CD14-positive monocyte (primary cell): ENCODE data around the gene WNT5B. TPM values are rescaled to one million over a fixed set of nuclear protein-coding genes. Genes with fewer than 3 reads are reported as not detected.

ENCODE experiments used
- DNase-seq, 3 donors: peaks; one replicate each; pipeline ENCODE4 v3.0.0-alpha.2; 2011 to 2022
- H2AFZ ChIP-seq: 2 replicates; pipeline ENCODE4 v1.6.0; 2012; ENCODE audit warnings: mild to moderate bottlenecking, low read depth, low read length, inconsistent platforms; ENCODE audit not compliant: insufficient read depth, poor library complexity, severe bottlenecking
- H3K27ac ChIP-seq, 2 donors: 1 replicate in 1 of 2; 2 replicates in 1 of 2; pipeline ENCODE4 v1.5.1; 2012 to 2013; ENCODE audit warnings: low read length in 2 of 2, control low read depth in 1 of 2, inconsistent platforms in 1 of 2, low read depth in 1 of 2, mild to moderate bottlenecking in 1 of 2
- H3K27me3 ChIP-seq, 2 donors: one replicate each; pipeline versions ENCODE4 v1.6.0 to v1.6.1; 2011 to 2013; ENCODE audit warnings: low read length in 2 of 2; ENCODE audit not compliant: control insufficient read depth in 2 of 2, insufficient read depth in 2 of 2
- H3K36me3 ChIP-seq, 2 donors: replicated peaks in 1 of 2; 1 replicate in 1 of 2; 2 replicates in 1 of 2; pipeline versions ENCODE4 v1.5.1 to v1.6.1; 2012 to 2013; ENCODE audit warnings: low read length in 2 of 2, control low read depth in 1 of 2, inconsistent platforms in 1 of 2, mild to moderate bottlenecking in 1 of 2; ENCODE audit not compliant: insufficient read depth in 2 of 2, control insufficient read depth in 1 of 2
- H3K4me1 ChIP-seq, 2 donors: 1 replicate in 1 of 2; 2 replicates in 1 of 2; pipeline versions ENCODE4 v1.5.1 to v1.6.1; 2012 to 2013; ENCODE audit warnings: low read length in 2 of 2, control low read depth in 1 of 2, inconsistent platforms in 1 of 2, mild to moderate bottlenecking in 1 of 2, moderate library complexity in 1 of 2; ENCODE audit not compliant: insufficient read depth in 2 of 2, control insufficient read depth in 1 of 2
- H3K4me2 ChIP-seq: replicated peaks from 2 replicates; pipeline ENCODE3; 2012; ENCODE audit warnings: low read length, moderate library complexity, mild to moderate bottlenecking; ENCODE audit not compliant: poor library complexity, severe bottlenecking; ENCODE audit errors: extremely low read depth
- H3K4me3 ChIP-seq, 3 experiments: fragments of 200-600 bp in 1 of 3; sonication (generic) in 1 of 3; replicated peaks in 1 of 3; 1 replicate in 2 of 3; 2 replicates in 1 of 3; pipeline ENCODE4 v1.5.1; 2011 to 2013; ENCODE audit warnings: low read length in 3 of 3, mild to moderate bottlenecking in 3 of 3, control low read depth in 2 of 3, low read depth in 2 of 3, inconsistent platforms in 1 of 3, moderate library complexity in 1 of 3
- H3K79me2 ChIP-seq: 2 replicates; pipeline ENCODE4 v1.6.0; 2012; ENCODE audit warnings: mild to moderate bottlenecking, control low read depth, inconsistent platforms, low read length, moderate library complexity; ENCODE audit not compliant: insufficient read depth
- H3K9ac ChIP-seq: 2 replicates; pipeline ENCODE4 v1.6.0; 2017; ENCODE audit warnings: low read length, mild to moderate bottlenecking; ENCODE audit not compliant: insufficient read depth, poor library complexity, severe bottlenecking
- H3K9me3 ChIP-seq, 2 donors: replicated peaks in 1 of 2; 1 replicate in 1 of 2; 2 replicates in 1 of 2; pipeline versions ENCODE4 v1.5.1 to v1.6.1; 2012 to 2013; ENCODE audit warnings: low read length in 2 of 2, control low read depth in 1 of 2; ENCODE audit not compliant: control insufficient read depth in 1 of 2, insufficient read depth in 1 of 2
- H4K20me1 ChIP-seq: 2 replicates; pipeline ENCODE4 v1.6.0; 2012; ENCODE audit warnings: mild to moderate bottlenecking, low read length, control low read depth, moderate library complexity; ENCODE audit not compliant: insufficient read depth
- H3K27ac Mint-ChIP-seq, 7 donors: one replicate each; pipeline ENCODE4 v1.8.0; 2020; ENCODE audit warnings: mild to moderate bottlenecking in 7 of 7, mixed read lengths in 7 of 7, moderate library complexity in 6 of 7, inconsistent platforms in 2 of 7
- H3K27me3 Mint-ChIP-seq, 3 donors: one replicate each; pipeline ENCODE4 v1.8.0; 2021 to 2022; ENCODE audit warnings: low read depth in 3 of 3, mild to moderate bottlenecking in 3 of 3, mixed read lengths in 3 of 3, moderate library complexity in 3 of 3, inconsistent platforms in 1 of 3
- H3K36me3 Mint-ChIP-seq, 2 donors: one replicate each; pipeline ENCODE4 v1.8.0; 2020; ENCODE audit warnings: mixed read lengths in 2 of 2, inconsistent platforms in 1 of 2, mild to moderate bottlenecking in 1 of 2
- H3K4me1 Mint-ChIP-seq: one replicate; pipeline ENCODE4 v1.8.0; 2020; ENCODE audit warnings: mild to moderate bottlenecking, mixed read lengths
- H3K4me3 Mint-ChIP-seq, 2 donors: one replicate each; pipeline ENCODE4 v1.8.0; 2020; ENCODE audit warnings: mild to moderate bottlenecking in 2 of 2, mixed read lengths in 2 of 2, moderate library complexity in 1 of 2
- H3K9me3 Mint-ChIP-seq, 7 donors: one replicate each; pipeline ENCODE4 v1.8.0; 2020 to 2022; ENCODE audit warnings: mixed read lengths in 7 of 7, mild to moderate bottlenecking in 6 of 7, moderate library complexity in 6 of 7, inconsistent platforms in 2 of 7
- CTCF ChIP-seq: fragments of 200-600 bp; IDR thresholded peaks from one replicate; pipeline ENCODE4 v1.8.0; 2022; ENCODE audit warnings: antibody characterized with exemption, mild to moderate bottlenecking
- WGBS: methylation state at CpG from one replicate; pipeline ENCODE4 v1.1.5; 2013; ENCODE audit warnings: missing lambda C conversion rate; ENCODE audit not compliant: insufficient coverage; 5-methylcytosine and 5-hydroxymethylcytosine counted together
- intact Hi-C, 2 donors: fragments of 100-400 bp; cut with micrococcal nuclease; formaldehyde crosslinking; loops; one replicate each; pipeline versions ENCODE4 v1.15.0 to v1.15.1; 2023
- polyA plus RNA-seq, 3 donors: library from polyadenylated mRNA; depleted of rRNA in 1 of 3; unstranded in 2 of 3; stranded (reverse) in 1 of 3; fragments of 300-500 nt in 2 of 3; fragments of >200 nt in 1 of 3; fragmentation: Illumina TruSeq in 2 of 3; gene quantifications; 1 replicate in 2 of 3; 2 replicates in 1 of 3; pipeline ENCODE4 v1.2.3, GENCODE V29; 2012 to 2021

The WNT5B gene
- polyA plus RNA-seq, 3 donors = 2.7 to 4.1 (median 3.1) TPM

GRCh38 chr12:1633459-1633858, 4.4 kb downstream of the WNT5B start:
- intact Hi-C loops = no loop called here
- H3K36me3 ChIP-seq = no peaks in the 10 kb centered on the region
- no peak overlapping the region for H3K9ac ChIP-seq
- H3K9me3 ChIP-seq = peaks cover 0 to 5% of the 10 kb centered on the region in 2 donors
- Mint-ChIP-seq H3K4me1 (peaks cover 73% of the 10 kb centered on the region), H3K36me3 (peaks cover 19 to 25% of the 10 kb centered on the region in 2 donors), H3K27me3 (peaks cover 32 to 38% (median 36%) of the 10 kb centered on the region in 3 donors), H3K27ac (peak overlapping the region in 3 of 7 donors; percentile 23 to 68 (median 45)), H3K9me3 (peaks cover 0 to 10% (median 6%) of the 10 kb centered on the region in 7 donors), H3K4me3 (no peak overlapping the region)
- H3K4me2 ChIP-seq = peak overlapping the region; percentile 8
- peaks cover 22 to 33% of the 10 kb centered on the region in 2 donors for H3K27me3 ChIP-seq
- no CpG with 5 or more reads among the region's 3 CpGs for WGBS
- H4K20me1 ChIP-seq = no peaks in the 10 kb centered on the region
- TF ChIP-seq CTCF = no peak
- H3K4me3 ChIP-seq = no peak overlapping the region
- H2AFZ ChIP-seq = no peak overlapping the region
- no peaks in the 10 kb centered on the region for H3K79me2 ChIP-seq
- peaks cover 65 to 68% of the 10 kb centered on the region in 2 donors for H3K4me1 ChIP-seq
- peak in 2 of 3 donors; percentile 35 to 50 for DNase-seq
- H3K27ac ChIP-seq = no peak overlapping the region

GRCh38 chr12:1634149-1634548, 5.1 kb downstream of the WNT5B start:
- intact Hi-C loops = no loop called here
- Histone ChIP-seq H3K9me3 (peaks cover 0 to 4% of the 10 kb centered on the region in 2 donors), H3K4me2 (no peak overlapping the region), H3K4me3 (no peak overlapping the region), H4K20me1 (no peaks in the 10 kb centered on the region), H3K27ac (no peak overlapping the region), H3K79me2 (no peaks in the 10 kb centered on the region), H3K9ac (no peak overlapping the region), H3K36me3 (no peaks in the 10 kb centered on the region), H3K27me3 (peaks cover 22 to 29% of the 10 kb centered on the region in 2 donors), H3K4me1 (peaks cover 66 to 68% of the 10 kb centered on the region in 2 donors), H2AFZ (no peak overlapping the region)
- WGBS = 74% methylated on average over 5 of the region's 7 CpGs
- H3K27me3 Mint-ChIP-seq = peaks cover 29 to 32% (median 31%) of the 10 kb centered on the region in 3 donors
- DNase-seq = no peak
- H3K36me3 Mint-ChIP-seq = peaks cover 15 to 21% of the 10 kb centered on the region in 2 donors
- no peak overlapping the region for H3K4me3 Mint-ChIP-seq
- no peak for TF ChIP-seq CTCF
- H3K9me3 Mint-ChIP-seq = peaks cover 0 to 10% (median 5%) of the 10 kb centered on the region in 7 donors
- peak overlapping the region in 2 of 7 donors; percentile 32 to 33 for H3K27ac Mint-ChIP-seq
- H3K4me1 Mint-ChIP-seq = peaks cover 74% of the 10 kb centered on the region
